Measurements from ENCODE around the gene TAF5L. TPM values are rescaled to one million over a fixed set of nuclear protein-coding genes. Genes with fewer than 3 reads are reported as not detected.

Gene TAF5L
- 17.6 and 21.7 TPM in 2 replicates for total RNA-seq

DNA sequence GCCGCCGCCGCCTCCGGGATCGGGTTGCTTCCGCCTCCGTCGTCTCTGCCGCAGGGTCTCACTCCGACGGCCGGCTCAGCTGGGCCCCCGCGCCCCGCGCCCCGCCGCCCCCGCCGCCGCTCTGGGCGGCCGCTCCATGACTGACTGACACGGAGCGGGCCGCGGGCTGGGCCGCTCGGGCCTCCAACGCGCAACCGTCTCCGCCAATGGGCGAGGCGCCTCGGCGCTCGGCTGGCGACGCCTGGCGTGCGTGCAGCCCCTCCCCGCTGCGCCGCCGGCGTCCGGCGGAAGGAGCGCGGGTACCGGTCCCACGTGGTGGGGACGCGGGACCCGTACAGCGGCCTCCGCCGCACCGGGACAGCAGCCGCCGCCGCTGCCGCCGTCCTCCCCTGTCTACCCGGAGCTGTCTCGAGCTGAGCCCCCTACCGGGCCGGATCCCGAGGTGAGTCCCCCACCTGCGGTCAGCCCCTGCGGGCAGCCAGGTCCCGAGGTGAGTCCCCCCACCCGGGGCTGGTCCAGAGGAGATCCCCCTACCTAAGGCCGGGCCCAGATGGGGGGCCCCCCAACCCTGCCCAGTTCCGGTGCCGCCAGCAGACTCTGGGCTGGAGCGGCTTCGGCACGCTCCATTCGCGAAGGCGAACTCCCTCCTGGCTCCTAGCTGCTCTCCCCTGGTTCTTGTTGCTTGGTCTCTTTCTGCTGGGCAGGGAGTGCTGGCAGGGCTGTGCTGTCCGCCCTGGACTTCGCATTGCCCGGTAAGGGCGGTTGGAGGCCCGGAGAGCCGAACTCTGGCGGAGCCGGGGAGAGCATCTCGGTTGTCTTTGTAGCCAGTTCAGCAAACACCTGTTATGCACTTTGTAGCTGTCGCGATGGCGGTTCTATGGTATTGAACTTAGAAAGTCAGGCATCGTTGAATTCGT lies at the start of gene TAF5L, which contains the start of gene URB2:
TSS of gene TAF5L (minus strand) at position 208 of the 917 bp plus-strand sequence. CDS start 11,640 bp downstream, outside the sequence.
TSS of gene URB2 (plus strand) at position 333 of the 917 bp plus-strand sequence. CDS start 1,387 bp downstream, outside the sequence.

DNA sequence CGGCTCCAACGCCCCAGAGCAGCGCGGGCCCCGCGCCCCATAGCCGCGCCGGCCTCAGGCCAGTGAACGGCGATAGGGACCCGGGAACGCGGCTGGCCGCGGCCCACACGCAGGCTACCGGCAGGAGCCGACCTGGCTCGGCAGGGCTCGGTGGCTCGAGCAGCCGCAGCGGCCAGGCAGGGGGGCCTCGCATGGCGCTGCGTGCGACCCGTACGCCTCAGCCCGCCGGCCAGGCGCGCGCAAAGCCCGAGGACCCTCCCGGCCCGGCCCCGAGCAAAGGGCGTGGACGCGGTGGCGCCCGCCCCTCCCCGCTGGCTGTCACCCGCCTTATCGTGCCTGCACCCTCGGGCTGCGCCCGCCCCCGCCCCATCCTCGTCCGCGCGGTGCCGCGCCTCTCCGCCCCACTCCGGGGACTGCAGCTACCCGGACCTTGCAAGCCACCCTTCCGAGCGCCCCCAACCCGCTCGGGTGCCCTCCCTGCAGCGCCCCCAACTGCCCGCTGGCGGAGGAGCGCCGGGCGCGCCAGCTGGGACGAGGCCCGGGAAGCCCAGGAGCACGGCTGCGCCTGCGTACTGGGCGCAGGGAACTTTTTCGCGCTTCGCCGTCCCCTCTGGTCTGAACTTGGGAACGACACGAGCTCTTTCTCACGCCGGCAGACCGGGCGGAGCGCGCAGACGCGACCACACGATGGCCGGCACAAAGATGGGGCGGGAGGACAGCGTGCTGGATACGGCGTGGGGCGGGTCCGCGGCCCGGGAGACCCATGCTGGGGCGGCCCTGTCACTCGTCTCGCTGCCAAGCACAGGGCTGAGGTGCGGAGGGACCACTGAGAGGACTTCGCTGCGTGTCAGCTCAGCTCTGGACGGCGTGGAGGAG lies 67.2 kb downstream of the TAF5L start, which contains the start of gene ABCB10:
TSS of gene ABCB10 (minus strand) at position 248 of the 876 bp plus-strand sequence. CDS start at position 193, 55 bp downstream.

Other genes starting within 250 kb of the TAF5L start
- not detected in 2 replicates for gene ACTA1, start 192.0 kb downstream of the TAF5L start, total RNA-seq
- 31.3 and 32.3 TPM in 2 replicates for gene NUP133, start 117.8 kb downstream of the TAF5L start, total RNA-seq
- 16.9 and 25.2 TPM in 2 replicates for gene ABCB10, start 67.4 kb downstream of the TAF5L start, total RNA-seq
- 14.5 and 14.7 TPM in 2 replicates for gene URB2, start 125 bp upstream of the TAF5L start, total RNA-seq

All from tracheal epithelial cell (primary cell).